Measurements from ENCODE around the gene GUCY2F.

The GUCY2F gene

DNA sequence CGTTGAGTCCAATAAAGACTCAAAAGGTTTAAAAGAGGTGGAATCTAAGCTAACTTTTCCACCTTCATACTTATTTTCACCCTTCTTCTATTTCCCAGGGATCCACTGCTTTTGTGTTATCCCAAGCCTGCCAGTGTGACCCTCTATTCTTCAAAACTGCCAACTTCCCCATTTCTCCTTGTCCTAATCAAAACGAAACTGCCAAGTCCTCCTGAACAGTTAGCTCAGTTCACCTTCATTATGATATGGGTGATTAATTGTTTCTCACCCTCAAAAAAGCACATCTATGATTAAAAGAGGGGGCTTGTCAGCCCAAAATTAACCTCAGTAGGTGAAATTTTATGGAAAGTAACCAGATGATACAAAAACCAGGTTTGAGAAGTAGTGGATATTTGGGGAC, 108.4 kb downstream of the GUCY2F start:
- Histone ChIP-seq H4K20me1 (ENCODE audit: insufficient read depth, low read length) (no peaks in the 10 kb centered on the region), H3K27me3 (ENCODE audit: insufficient read depth, low read length) (no peaks in the 10 kb centered on the region), H3K36me3 (ENCODE audit: insufficient read depth, low read length) (no peaks in the 10 kb centered on the region), H3F3A (ENCODE audit: insufficient read depth, low read length) (no peaks in the 10 kb centered on the region), H3K9me2 (ENCODE audit: low read depth, low read length) (no peaks in the 10 kb centered on the region), H3K9me3 (ENCODE audit: low read length) (no peaks in the 10 kb centered on the region), H3K4me3 (ENCODE audit: low read depth, low read length, poor library complexity, severe bottlenecking) (no peak overlapping the region), H3K9ac (ENCODE audit: low read length) (no peak overlapping the region), H3K27ac (ENCODE audit: low read depth, low read length, poor library complexity, severe bottlenecking) (no peak overlapping the region), H3K4me1 (ENCODE audit: insufficient read depth, low read length, severe bottlenecking) (no peaks in the 10 kb centered on the region), H3K4me2 (ENCODE audit: low read length) (no peak overlapping the region), H3K79me2 (ENCODE audit: insufficient read depth, low read length) (no peaks in the 10 kb centered on the region), H2AFZ (ENCODE audit: low read length) (no peak overlapping the region)
- no peak for TF ChIP-seq EZH2 (IDR thresholded peaks at IDR 0.05; ENCODE audit: borderline replicate concordance, low read length)
- TF ChIP-seq, protein P1, sequence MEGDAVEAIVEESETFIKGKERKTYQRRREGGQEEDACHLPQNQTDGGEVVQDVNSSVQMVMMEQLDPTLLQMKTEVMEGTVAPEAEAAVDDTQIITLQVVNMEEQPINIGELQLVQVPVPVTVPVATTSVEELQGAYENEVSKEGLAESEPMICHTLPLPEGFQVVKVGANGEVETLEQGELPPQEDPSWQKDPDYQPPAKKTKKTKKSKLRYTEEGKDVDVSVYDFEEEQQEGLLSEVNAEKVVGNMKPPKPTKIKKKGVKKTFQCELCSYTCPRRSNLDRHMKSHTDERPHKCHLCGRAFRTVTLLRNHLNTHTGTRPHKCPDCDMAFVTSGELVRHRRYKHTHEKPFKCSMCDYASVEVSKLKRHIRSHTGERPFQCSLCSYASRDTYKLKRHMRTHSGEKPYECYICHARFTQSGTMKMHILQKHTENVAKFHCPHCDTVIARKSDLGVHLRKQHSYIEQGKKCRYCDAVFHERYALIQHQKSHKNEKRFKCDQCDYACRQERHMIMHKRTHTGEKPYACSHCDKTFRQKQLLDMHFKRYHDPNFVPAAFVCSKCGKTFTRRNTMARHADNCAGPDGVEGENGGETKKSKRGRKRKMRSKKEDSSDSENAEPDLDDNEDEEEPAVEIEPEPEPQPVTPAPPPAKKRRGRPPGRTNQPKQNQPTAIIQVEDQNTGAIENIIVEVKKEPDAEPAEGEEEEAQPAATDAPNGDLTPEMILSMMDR (IDR thresholded peaks at IDR 0.05; ENCODE audit: low read length) = no peak

DNA sequence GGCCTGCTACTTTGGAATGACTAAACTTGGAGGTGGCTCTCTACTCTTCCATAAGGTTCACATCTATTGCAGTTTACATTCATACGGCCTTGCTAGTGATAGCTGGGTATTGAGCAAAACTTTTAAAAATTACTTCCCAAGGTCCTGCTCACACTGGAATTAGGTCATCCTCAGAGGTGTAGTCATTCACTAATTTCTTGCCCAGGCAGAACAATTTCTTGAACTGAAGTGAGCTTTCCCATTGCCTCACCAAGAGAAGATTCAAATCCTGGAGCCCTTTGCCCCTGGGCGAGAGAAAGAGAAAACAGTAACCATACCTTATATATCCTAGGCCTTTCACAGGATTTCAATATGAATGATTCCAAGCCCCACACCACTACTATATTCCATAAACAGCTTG, 109.2 kb downstream of the GUCY2F start:
- H3F3A ChIP-seq (ENCODE audit: insufficient read depth, low read length) = no peaks in the 10 kb centered on the region
- no peaks in the 10 kb centered on the region for H4K20me1 ChIP-seq (ENCODE audit: insufficient read depth, low read length)
- H3K9me3 ChIP-seq (ENCODE audit: low read length) = no peaks in the 10 kb centered on the region
- H2AFZ ChIP-seq (ENCODE audit: low read length) = no peak overlapping the region
- H3K79me2 ChIP-seq (ENCODE audit: insufficient read depth, low read length) = no peaks in the 10 kb centered on the region
- TF ChIP-seq EZH2 (IDR thresholded peaks at IDR 0.05; ENCODE audit: borderline replicate concordance, low read length) = no peak
- TF ChIP-seq, protein P1 (IDR thresholded peaks at IDR 0.05; ENCODE audit: low read length) = no peak
- no peak overlapping the region for H3K27ac ChIP-seq (ENCODE audit: low read depth, low read length, poor library complexity, severe bottlenecking)
- no peak overlapping the region for H3K9ac ChIP-seq (ENCODE audit: low read length)
- H3K4me3 ChIP-seq (ENCODE audit: low read depth, low read length, poor library complexity, severe bottlenecking) = no peak overlapping the region
- H3K4me1 ChIP-seq (ENCODE audit: insufficient read depth, low read length, severe bottlenecking) = no peaks in the 10 kb centered on the region
- H3K27me3 ChIP-seq (ENCODE audit: insufficient read depth, low read length) = no peaks in the 10 kb centered on the region
- H3K36me3 ChIP-seq (ENCODE audit: insufficient read depth, low read length) = no peaks in the 10 kb centered on the region
- H3K4me2 ChIP-seq (ENCODE audit: low read length) = no peak overlapping the region
- no peaks in the 10 kb centered on the region for H3K9me2 ChIP-seq (ENCODE audit: low read depth, low read length)

DNA sequence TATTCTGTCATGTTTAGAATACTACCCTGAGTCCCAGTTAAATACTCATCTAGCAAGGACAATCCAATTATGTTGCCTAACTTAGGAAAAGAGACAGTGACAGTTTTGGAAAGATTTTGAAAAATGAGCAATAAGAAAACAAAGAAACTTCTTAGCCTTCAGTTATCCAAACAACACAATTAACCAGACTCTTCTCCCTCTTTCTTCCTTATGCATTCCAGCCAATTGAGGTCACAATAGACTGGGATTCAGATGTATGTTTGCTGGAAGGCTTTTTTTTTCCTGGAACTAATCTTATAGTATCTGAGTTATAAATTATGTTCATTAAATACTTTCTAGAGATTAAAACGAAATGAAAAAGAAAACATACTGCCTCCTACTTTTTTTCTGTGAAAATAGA, 109.6 kb downstream of the GUCY2F start:
- no peaks in the 10 kb centered on the region for H3K27me3 ChIP-seq (ENCODE audit: insufficient read depth, low read length)
- no peak overlapping the region for H3K27ac ChIP-seq (ENCODE audit: low read depth, low read length, poor library complexity, severe bottlenecking)
- no peaks in the 10 kb centered on the region for H3K36me3 ChIP-seq (ENCODE audit: insufficient read depth, low read length)
- H2AFZ ChIP-seq (ENCODE audit: low read length) = no peak overlapping the region
- no peaks in the 10 kb centered on the region for H4K20me1 ChIP-seq (ENCODE audit: insufficient read depth, low read length)
- H3K4me1 ChIP-seq (ENCODE audit: insufficient read depth, low read length, severe bottlenecking) = no peaks in the 10 kb centered on the region
- no peak overlapping the region for H3K4me2 ChIP-seq (ENCODE audit: low read length)
- no peaks in the 10 kb centered on the region for H3F3A ChIP-seq (ENCODE audit: insufficient read depth, low read length)
- no peaks in the 10 kb centered on the region for H3K9me2 ChIP-seq (ENCODE audit: low read depth, low read length)
- no peaks in the 10 kb centered on the region for H3K79me2 ChIP-seq (ENCODE audit: insufficient read depth, low read length)
- H3K4me3 ChIP-seq (ENCODE audit: low read depth, low read length, poor library complexity, severe bottlenecking) = no peak overlapping the region
- TF ChIP-seq EZH2 (IDR thresholded peaks at IDR 0.05; ENCODE audit: borderline replicate concordance, low read length) = no peak
- TF ChIP-seq, protein P1 (IDR thresholded peaks at IDR 0.05; ENCODE audit: low read length) = no peak
- no peak overlapping the region for H3K9ac ChIP-seq (ENCODE audit: low read length)
- H3K9me3 ChIP-seq (ENCODE audit: low read length) = no peaks in the 10 kb centered on the region

Data from OCI-LY1 (cell line).